ENCODE data around the gene MYO5B.

DNA sequence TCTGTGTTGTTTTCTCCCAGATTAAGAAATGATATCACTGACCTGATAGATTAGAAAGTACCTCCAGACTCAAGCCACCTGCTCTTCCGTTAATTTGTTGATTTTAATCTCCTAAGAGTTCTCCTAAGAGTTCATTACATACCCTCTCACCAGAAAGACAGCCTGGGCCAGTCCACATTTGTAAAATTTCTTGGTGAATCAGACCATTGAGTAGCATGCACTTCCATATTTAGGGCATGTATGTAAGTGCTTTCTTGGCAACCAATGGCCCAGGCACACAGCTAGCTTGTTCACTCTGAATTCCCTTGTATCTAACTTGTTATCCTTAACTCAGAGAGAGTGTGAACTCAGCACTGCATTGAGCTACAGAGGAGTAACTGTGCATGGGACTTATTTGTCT is 223.5 kb downstream of the MYO5B start:
- TF ChIP-seq, protein P1, sequence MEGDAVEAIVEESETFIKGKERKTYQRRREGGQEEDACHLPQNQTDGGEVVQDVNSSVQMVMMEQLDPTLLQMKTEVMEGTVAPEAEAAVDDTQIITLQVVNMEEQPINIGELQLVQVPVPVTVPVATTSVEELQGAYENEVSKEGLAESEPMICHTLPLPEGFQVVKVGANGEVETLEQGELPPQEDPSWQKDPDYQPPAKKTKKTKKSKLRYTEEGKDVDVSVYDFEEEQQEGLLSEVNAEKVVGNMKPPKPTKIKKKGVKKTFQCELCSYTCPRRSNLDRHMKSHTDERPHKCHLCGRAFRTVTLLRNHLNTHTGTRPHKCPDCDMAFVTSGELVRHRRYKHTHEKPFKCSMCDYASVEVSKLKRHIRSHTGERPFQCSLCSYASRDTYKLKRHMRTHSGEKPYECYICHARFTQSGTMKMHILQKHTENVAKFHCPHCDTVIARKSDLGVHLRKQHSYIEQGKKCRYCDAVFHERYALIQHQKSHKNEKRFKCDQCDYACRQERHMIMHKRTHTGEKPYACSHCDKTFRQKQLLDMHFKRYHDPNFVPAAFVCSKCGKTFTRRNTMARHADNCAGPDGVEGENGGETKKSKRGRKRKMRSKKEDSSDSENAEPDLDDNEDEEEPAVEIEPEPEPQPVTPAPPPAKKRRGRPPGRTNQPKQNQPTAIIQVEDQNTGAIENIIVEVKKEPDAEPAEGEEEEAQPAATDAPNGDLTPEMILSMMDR (optimal IDR thresholded peaks at IDR 0.05 in 1 of 3, IDR thresholded peaks at IDR 0.05 in 1 of 3, conservative IDR thresholded peaks at IDR 0.05 in 1 of 3; ENCODE audit: extremely low read depth in 1 of 3, insufficient read depth in 2 of 3, low read length in 3 of 3), result no peak
- no peak for TF ChIP-seq EZH2 (IDR thresholded peaks at IDR 0.05; ENCODE audit: low read length)

Measured in keratinocyte (primary cell).